Left colon (tissue), 2 donors: ENCODE results near the gene DMPK. TPM values are rescaled to one million over a fixed set of nuclear protein-coding genes. Genes with fewer than 3 reads are reported as not detected.
"Not testable (repeated sequence)": the region's sequence is repeated elsewhere in the genome, so short reads cannot be mapped to it uniquely, and the experiment has no call there.

Experiments
- ATAC-seq: fragments of 200-7000 bp; cut with Tn5 transposase; one replicate; pipeline ENCODE4 v1.9.1; 2020; ENCODE audit warnings: mild to moderate bottlenecking, moderate library complexity
- DNase-seq, 2 donors: peaks; one replicate each; pipeline ENCODE4 v3.0.0-alpha.2; 2020
- intact Hi-C, 2 donors: fragments of 100-400 bp; cut with DNase I in 1 of 2; cut with micrococcal nuclease in 1 of 2; formaldehyde crosslinking; loops; one replicate each; pipeline versions ENCODE4 v1.11.2 to v1.14.0; 2022; cut with DNase I, micrococcal nuclease
- total RNA-seq, 2 donors: library from RNA; stranded (reverse); fragmentation: NEBNext Ultra II Directional; extraction: Animal tissue kit (Norgen Biotek cat#: 25700); gene quantifications; one replicate each; pipeline ENCODE4 v1.2.1, GENCODE V29; 2021
- donor health status: DM: no; HTN: no; CAD: no.
- donor health status: DM: yes; HTN: yes; CAD: no.

The DMPK gene
- total RNA-seq, 2 donors from 2014 or later, result 28.4 to 38.2 TPM

DNA sequence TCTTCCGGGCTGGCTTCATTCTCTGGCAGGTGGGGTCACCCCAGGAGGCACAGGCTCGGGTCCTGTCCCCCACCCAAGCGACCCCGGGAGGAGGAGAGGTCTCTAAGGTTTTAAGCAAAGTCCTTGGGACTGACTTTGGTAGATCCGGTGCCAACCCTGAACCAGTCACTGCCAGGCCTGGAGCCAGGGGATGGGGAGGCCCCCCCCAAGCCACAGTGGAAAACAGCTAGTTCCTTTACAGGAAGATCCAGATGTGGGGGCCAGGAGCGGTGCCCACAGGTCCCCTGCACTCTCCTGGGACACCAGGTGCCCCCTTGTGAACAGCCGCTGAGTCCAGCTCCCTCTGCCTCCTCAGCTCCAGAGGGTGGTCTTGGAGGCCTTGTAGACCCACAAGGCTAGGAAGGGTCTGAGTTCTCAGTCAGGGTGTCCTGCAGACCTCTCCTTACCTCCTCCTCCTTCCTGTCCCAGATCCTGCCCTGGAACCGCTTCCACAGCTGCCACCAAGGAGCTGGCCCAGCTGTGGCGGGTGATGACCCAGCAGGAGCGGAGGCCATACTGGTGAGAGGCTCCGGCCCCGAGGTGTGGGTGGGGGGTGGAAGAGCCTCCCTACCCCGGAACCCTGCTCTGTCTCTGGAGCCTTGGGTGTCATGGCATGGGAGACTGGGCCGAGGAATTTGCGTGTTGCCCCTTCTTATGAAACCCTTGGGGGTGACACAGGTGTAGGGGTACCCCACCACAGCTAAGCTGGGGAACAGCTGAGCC, 19.2 kb downstream of the DMPK start:
- ATAC-seq, result no peak
- DNase-seq, result no peak
- intact Hi-C loops, result loop anchor here in 1 of 2 donors (10.0 kb wide), 1 partner anchor 48 kb away; no protein-coding TSS in a partner anchor

DNA sequence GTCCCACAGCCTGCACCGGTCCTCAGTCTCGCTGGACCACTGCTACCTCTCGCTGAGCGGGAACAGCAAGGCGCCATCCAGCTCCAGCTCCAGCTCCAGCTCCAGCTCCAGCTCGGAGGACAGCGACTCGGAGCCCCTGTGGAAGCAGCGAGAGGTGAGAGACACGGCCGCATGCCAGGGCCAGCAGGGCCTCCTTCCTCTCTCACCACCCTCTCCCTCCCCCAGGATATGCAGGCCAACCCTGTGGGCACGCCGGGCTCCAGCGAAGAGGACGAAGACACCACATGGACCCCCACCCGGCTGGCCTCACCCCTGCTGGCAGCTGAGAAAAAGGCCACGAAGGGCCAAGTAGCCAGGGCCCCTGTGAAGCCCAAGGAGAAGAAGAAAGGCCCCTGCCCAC, 20.6 kb downstream of the DMPK start:
- ATAC-seq, result no peak
- intact Hi-C loops, result loop anchor here in 1 of 2 donors (10.0 kb wide), 1 partner anchor 47 kb away; no protein-coding TSS in a partner anchor
- DNase-seq, result no peak

DNA sequence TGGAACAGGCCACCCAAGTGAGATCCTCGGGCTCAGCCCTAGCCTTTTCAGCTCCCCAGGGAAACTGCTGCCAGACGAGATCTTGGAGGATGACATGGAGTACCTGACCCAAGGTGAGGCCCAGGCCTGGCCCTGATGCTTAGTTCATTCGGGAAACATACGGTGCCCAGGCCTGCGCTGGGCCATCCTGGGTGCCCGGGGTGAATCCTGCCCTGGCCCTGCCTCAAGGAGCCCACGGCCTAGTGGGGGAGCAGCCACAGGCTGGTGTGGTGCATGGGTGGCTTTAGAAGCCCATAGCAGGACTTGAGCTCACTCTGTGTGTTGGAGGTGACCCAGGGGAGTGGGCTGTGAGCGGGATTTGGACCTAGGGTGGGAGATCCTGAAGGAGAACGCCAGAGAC, 23.4 kb downstream of the DMPK start:
- DNase-seq, result no peak
- no peak for ATAC-seq
- intact Hi-C loops, result no loop called here

- DNase-seq (no peak), ATAC-seq (no peak)
- intact Hi-C loops, result no loop called here
Measured at GRCh38 chr19:45757695-45758094, 24.6 kb downstream of the DMPK start.

GRCh38 chr19:45754323-45754722, 28.0 kb downstream of the DMPK start:
- intact Hi-C loops, result no loop called here
- no peak for ATAC-seq
- DNase-seq, result no peak

- intact Hi-C loops, result no loop called here
- DNase-seq, result no peak
- no peak for ATAC-seq
Measured at GRCh38 chr19:45753548-45753947, 28.7 kb downstream of the DMPK start.

GRCh38 chr19:45752639-45753038, 29.7 kb downstream of the DMPK start:
- intact Hi-C loops, result no loop called here
- no peak for DNase-seq
- ATAC-seq, result no peak

GRCh38 chr19:45751483-45751882, 30.8 kb downstream of the DMPK start:
- intact Hi-C loops, DNase-seq, ATAC-seq: not testable (repeated sequence)

- DNase-seq (no peak), ATAC-seq (no peak)
- intact Hi-C loops, result no loop called here
Measured at GRCh38 chr19:45747513-45747912, 34.8 kb downstream of the DMPK start.

- DNase-seq, result no peak
Measured at GRCh38 chr19:45746866-45747265, 35.4 kb downstream of the DMPK start.

GRCh38 chr19:45745606-45746005, 36.7 kb downstream of the DMPK start:
- intact Hi-C loops, result no loop called here
- ATAC-seq, result no peak
- DNase-seq, result no peak

More at GRCh38 chr19:45746866-45747265, 35.4 kb downstream of the DMPK start:
- ATAC-seq, result no peak
- intact Hi-C loops, result no loop called here

DNA sequence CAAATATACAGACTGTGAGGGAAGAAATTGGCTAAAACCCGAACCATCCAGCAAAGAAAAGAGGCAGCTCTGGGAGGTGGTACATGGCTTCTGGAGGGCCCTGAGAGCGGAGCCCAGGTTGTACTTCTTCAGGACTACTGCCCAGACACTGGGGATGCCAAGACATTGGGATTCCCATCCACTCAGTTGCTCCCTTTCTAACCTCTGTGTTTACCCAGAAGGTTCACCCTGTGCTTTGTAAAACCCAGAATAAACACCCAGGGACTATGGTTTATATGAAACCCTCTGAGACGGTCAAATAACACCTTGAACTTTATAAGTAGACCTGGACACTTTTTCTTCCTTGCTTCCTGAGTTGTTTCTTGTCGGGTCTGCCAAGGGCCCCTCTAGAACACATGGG, 39.3 kb downstream of the DMPK start:
- DNase-seq (no peak), ATAC-seq (no peak)
- intact Hi-C loops, result no loop called here

DNA sequence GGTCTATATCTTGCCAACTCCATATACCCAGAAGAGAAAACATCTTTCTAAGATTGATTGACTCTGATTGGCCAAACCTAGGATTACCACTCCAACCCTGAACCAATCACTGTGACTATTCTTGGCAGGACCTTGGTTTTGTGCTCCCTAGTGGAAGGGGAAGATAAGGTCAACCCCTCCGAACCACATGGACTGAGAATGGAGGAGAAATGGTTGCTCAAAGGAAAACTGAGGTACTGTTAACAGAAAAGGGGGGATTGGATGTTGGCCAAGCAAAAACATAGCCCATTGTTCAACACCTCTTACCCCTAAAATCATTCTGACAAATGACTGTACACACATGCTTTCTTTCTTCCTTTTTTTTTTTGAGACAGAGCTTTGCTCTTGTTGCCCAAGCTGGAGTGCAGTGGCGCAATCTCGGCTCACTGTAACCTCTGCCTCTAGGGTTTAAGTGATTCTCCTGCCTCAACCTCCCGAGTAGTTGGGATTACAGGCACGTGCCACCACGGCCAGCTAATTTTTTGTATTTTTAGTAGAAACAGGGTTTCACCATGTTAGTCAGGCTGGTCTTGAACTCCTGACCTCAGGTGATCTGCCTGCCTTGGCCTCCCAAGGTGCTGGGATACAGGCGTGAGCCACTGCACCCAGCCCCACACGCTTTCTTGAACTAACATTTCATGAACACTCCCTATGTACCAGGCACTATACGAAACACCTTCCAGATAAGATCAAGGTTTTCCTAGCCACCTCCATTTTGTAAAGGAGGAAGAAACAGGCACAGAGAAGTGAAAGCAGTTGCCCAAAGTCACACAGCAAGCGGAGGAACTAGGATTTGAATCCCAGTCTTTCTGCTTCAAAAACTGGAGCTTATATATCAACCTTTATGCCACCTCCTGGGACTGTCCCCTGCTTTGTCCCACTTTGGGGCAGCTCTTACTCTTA, 42.5 kb downstream of the DMPK start:
- ATAC-seq (no peak), DNase-seq (no peak)
- intact Hi-C loops, result no loop called here

GRCh38 chr19:45733160-45733810, 49.0 kb downstream of the DMPK start, which contains the start of gene MEIOSIN:
MEIOSIN (plus strand) TSS chr19:45733439; CDS start chr19:45735377, 1,938 bp downstream.
- ATAC-seq (no peak), DNase-seq (peak in 1 of 2 donors; percentile 11)
- intact Hi-C loops, result no loop called here

GRCh38 chr19:45730368-45731288, 51.7 kb downstream of the DMPK start, which contains the start of gene FBXO46:
FBXO46 (minus strand) TSS chr19:45730896; CDS start chr19:45713495, 17,401 bp downstream.
- DNase-seq (peak; percentile 94 to 99), ATAC-seq (peak; percentile 96)
- intact Hi-C loops, result no loop called here

GRCh38 chr19:45729800-45730290, 52.4 kb downstream of the DMPK start:
- intact Hi-C loops, result no loop called here
- peak; percentile 30 to 49 for DNase-seq
- peak; percentile 14 for ATAC-seq

DNA sequence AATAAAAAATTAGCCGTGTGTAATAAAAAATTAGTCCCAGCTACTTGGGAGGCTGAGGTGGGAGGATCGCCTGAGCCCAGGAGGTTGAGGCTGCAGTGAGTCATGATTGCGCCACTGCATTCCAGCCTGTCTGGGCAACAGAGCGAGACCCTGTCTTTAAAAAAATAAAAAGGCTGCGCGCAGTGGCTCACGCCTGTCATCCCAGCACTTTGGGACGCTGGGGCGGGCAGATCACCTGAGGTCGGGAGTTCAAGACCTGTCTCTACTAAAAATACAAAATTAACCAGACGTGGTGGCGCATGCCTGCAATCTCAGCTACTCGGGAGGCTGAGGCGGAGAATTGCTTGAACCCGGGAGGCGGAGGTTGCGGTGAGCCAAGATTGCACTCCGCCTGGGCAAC, 53.6 kb downstream of the DMPK start:
- ATAC-seq, DNase-seq, intact Hi-C loops: not testable (repeated sequence)

GRCh38 chr19:45720065-45720464, 62.2 kb downstream of the DMPK start:
- intact Hi-C loops, ATAC-seq, DNase-seq: not testable (repeated sequence)
